ENCODE data around the gene DMRT2. TPM values are rescaled to one million over a fixed set of nuclear protein-coding genes. Genes with fewer than 3 reads are reported as not detected.

Gene DMRT2
- total RNA-seq, 3 donors from 2014 or later: 1.5 to 10.2 (median 3.1) TPM

DNA sequence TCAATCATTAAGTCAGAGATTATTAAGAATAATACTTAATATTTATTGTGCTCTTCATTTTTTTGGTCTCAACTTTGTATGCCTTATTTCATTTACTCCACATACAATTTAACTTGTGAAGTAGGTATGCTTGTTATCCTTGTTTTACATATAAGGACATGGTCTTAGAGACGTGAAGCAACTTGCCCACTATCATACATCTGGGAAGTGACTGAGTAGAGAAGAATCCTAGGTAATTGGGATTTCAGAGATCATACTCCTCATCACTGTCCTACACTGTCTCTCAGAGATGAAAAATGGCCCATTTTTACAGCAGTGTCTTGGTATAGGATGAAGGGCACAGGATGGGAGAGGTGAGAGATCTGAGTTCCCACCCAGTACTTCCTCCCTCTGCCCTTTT, 23.3 kb downstream of the DMRT2 start:
- no peaks in the 10 kb centered on the region for H3K36me3 ChIP-seq (ENCODE audit: low read depth)
- DNase-seq: no peak
- ATAC-seq: no peak
- no peak overlapping the region for H3K4me3 ChIP-seq
- H3K4me1 ChIP-seq (ENCODE audit: low read depth): no peaks in the 10 kb centered on the region
- TF ChIP-seq, protein P1, sequence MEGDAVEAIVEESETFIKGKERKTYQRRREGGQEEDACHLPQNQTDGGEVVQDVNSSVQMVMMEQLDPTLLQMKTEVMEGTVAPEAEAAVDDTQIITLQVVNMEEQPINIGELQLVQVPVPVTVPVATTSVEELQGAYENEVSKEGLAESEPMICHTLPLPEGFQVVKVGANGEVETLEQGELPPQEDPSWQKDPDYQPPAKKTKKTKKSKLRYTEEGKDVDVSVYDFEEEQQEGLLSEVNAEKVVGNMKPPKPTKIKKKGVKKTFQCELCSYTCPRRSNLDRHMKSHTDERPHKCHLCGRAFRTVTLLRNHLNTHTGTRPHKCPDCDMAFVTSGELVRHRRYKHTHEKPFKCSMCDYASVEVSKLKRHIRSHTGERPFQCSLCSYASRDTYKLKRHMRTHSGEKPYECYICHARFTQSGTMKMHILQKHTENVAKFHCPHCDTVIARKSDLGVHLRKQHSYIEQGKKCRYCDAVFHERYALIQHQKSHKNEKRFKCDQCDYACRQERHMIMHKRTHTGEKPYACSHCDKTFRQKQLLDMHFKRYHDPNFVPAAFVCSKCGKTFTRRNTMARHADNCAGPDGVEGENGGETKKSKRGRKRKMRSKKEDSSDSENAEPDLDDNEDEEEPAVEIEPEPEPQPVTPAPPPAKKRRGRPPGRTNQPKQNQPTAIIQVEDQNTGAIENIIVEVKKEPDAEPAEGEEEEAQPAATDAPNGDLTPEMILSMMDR (IDR thresholded peaks at IDR 0.05): no peak
- no peaks in the 10 kb centered on the region for H3K9me3 ChIP-seq
- intact Hi-C loops (cut with DNase I, micrococcal nuclease): no loop called here

DNA sequence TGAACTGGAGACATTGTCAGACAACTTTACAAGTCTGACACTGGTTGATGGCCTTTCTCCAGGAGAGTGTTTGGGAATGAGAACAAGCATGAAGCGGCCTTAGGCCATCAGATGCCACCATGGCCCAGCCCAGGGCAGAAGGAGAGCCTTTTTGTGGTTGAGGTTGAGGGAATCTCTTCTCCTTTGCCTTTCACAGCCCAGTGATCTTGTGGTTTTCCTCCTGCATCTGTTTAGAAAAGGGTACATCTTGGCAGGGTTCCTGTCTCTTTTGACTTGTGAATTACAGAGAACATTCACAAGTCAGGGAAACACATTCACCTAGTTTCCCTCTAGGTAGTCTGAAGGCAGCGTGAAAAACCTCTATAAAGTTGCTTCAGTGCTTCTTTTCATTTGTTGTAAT, 27.5 kb downstream of the DMRT2 start:
- intact Hi-C loops (cut with DNase I, micrococcal nuclease): no loop called here
- ATAC-seq (no peak), DNase-seq (no peak)
- no peak overlapping the region for H3K4me3 ChIP-seq
- TF ChIP-seq, protein P1 (IDR thresholded peaks at IDR 0.05): no peak
- no peaks in the 10 kb centered on the region for H3K4me1 ChIP-seq (ENCODE audit: low read depth)
- H3K36me3 ChIP-seq (ENCODE audit: low read depth): no peaks in the 10 kb centered on the region
- no peaks in the 10 kb centered on the region for H3K9me3 ChIP-seq

DNA sequence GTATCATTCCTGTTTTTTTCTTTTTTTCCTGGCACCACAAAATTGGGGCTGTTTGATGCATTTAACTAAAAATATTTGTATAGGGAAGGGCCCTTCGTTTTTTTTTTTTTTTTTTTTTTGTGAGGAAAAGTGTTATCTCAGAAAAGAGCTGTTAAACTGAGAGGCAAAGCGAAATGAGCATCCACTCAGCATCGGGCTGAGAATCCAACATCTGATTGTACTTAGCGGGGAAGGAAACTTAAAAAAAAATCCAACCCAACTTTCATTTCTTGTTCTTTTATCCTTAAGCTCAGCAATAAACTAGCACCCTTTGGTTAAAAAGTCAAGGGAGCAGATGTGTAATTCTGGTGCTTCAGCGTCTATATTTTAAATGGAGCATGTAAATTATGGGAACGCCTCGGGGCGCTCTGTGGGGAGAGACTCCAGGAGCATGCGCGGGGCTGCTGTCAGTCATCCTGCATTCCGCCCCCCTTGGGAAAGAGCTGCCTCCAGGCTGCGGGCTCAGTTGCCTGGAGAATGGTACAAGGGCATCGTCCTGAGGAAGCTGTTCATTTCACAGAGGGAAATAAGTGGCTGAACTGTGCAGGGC, 33.3 kb downstream of the DMRT2 start:
- Histone ChIP-seq H3K4me1 (ENCODE audit: low read depth) (no peaks in the 10 kb centered on the region), H3K9me3 (no peaks in the 10 kb centered on the region), H3K36me3 (ENCODE audit: low read depth) (no peaks in the 10 kb centered on the region), H3K4me3 (no peak overlapping the region)
- TF ChIP-seq, protein P1 (IDR thresholded peaks at IDR 0.05): no peak
- DNase-seq: peak in 2 of 3 donors; percentile 31 to 44
- peak; percentile 86 for ATAC-seq
- intact Hi-C loops (cut with DNase I, micrococcal nuclease): no loop called here

DNA sequence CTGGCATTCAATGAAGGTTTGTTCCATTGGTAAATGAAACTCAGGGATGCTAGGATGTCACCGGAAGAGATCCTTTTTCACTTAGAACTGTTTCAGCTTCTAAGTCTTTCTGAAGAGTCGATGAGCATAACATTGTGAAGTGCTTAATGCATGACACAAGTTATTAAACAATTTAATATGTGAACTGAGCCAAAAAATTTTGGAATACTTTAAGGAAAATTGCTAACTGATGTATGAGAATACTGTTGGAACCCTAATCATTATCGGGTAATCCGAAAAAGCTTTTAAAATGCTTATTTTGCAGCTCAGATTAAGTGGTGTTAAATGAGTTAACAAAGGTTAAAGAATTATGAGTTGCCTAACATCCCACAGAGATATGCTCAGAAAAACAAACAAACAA, 34.9 kb downstream of the DMRT2 start:
- TF ChIP-seq, protein P1 (IDR thresholded peaks at IDR 0.05): no peak
- no peak for DNase-seq
- no peak for ATAC-seq
- H3K9me3 ChIP-seq: no peaks in the 10 kb centered on the region
- no peaks in the 10 kb centered on the region for H3K36me3 ChIP-seq (ENCODE audit: low read depth)
- intact Hi-C loops (cut with DNase I, micrococcal nuclease): no loop called here
- no peaks in the 10 kb centered on the region for H3K4me1 ChIP-seq (ENCODE audit: low read depth)
- no peak overlapping the region for H3K4me3 ChIP-seq

DNA sequence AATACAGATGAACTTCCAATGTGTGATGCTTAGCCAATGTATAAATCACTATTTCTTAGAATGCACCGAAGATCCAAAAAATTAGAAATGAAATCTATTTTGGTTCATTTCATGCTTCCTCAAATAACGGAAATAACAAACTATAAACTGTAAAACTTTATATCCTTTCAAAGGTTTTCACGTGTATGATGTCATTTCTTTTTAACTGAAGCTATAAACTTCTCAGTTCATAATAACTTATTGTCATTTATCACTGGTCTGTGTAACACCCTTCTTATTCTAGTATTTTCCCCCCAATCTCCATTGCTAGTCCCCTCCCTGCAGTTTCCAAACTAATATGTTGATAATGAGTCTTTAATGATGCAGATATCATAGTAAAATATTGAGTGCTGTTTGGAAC, 36.4 kb downstream of the DMRT2 start:
- no peaks in the 10 kb centered on the region for H3K36me3 ChIP-seq (ENCODE audit: low read depth)
- no peak overlapping the region for H3K4me3 ChIP-seq
- ATAC-seq (no peak), DNase-seq (no peak)
- TF ChIP-seq, protein P1 (IDR thresholded peaks at IDR 0.05): no peak
- no peaks in the 10 kb centered on the region for H3K4me1 ChIP-seq (ENCODE audit: low read depth)
- no peaks in the 10 kb centered on the region for H3K9me3 ChIP-seq
- intact Hi-C loops (cut with DNase I, micrococcal nuclease): no loop called here

All from mucosa of descending colon (tissue), 3 donors.